ENCODE results near the gene MID1.

MID1 gene

GRCh38 chrX:10620121-10620699 lies at the start of gene MID1:
Gene MID1 (minus strand): TSS chrX:10620585. CDS start chrX:10567547, 53,038 bp downstream.
- peak; percentile 51 for DNase-seq (ENCODE audit: extremely low read depth, low read depth)
- TF ChIP-seq, protein P1, sequence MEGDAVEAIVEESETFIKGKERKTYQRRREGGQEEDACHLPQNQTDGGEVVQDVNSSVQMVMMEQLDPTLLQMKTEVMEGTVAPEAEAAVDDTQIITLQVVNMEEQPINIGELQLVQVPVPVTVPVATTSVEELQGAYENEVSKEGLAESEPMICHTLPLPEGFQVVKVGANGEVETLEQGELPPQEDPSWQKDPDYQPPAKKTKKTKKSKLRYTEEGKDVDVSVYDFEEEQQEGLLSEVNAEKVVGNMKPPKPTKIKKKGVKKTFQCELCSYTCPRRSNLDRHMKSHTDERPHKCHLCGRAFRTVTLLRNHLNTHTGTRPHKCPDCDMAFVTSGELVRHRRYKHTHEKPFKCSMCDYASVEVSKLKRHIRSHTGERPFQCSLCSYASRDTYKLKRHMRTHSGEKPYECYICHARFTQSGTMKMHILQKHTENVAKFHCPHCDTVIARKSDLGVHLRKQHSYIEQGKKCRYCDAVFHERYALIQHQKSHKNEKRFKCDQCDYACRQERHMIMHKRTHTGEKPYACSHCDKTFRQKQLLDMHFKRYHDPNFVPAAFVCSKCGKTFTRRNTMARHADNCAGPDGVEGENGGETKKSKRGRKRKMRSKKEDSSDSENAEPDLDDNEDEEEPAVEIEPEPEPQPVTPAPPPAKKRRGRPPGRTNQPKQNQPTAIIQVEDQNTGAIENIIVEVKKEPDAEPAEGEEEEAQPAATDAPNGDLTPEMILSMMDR (IDR thresholded peaks at IDR 0.05; ENCODE audit: low read depth, low read length): no peak

DNA sequence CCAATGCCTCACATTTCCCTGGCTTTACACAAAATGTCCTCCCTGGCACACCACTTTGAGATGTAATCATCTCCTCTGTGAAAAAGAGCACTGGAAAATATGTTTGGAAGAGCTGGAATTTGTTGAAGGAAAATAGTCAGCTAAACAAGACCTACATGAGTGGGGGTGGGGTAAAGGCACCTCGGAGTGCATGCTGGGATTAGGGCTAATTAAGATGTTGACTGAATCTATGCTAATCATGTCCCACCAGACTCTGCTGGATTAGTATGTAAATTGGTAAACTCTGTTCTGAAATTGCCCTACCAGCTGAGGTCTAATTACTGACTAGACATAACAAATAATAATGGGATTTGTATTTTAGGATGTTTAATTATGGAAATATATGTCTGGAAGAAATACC lies 46.8 kb upstream of the MID1 start:
- TF ChIP-seq, protein P1 (IDR thresholded peaks at IDR 0.05; ENCODE audit: low read depth, low read length): no peak

DNA sequence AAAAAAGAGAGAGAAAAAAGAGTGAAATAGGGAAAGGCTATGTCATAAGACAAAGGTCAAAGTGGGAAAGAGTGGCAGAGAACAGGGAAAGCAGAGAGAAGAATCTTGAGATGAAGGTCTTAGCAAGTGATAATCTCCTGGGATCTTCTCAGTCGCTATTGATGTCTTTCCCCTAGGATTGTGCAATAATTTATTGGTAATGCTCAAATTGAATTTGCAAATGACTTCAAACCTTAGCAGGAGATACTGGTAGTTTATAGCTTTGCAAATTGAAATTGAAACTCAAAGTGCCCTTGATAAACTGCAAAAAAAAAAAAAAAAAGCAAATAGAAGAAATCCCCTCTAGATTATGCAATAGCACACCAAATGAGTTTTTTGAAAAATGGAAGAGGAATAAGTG lies 45.7 kb upstream of the MID1 start:
- no peak for DNase-seq (ENCODE audit: extremely low read depth, low read depth)
- TF ChIP-seq, protein P1 (IDR thresholded peaks at IDR 0.05; ENCODE audit: low read depth, low read length): no peak

More for the DNA sequence above, 46.8 kb upstream of the MID1 start:
- no peak for DNase-seq (ENCODE audit: extremely low read depth, low read depth)

GRCh38 chrX:10665681-10666080 lies 45.3 kb upstream of the MID1 start:
- TF ChIP-seq, protein P1 (IDR thresholded peaks at IDR 0.05; ENCODE audit: low read depth, low read length): no peak
- no peak for DNase-seq (ENCODE audit: extremely low read depth, low read depth)

DNA sequence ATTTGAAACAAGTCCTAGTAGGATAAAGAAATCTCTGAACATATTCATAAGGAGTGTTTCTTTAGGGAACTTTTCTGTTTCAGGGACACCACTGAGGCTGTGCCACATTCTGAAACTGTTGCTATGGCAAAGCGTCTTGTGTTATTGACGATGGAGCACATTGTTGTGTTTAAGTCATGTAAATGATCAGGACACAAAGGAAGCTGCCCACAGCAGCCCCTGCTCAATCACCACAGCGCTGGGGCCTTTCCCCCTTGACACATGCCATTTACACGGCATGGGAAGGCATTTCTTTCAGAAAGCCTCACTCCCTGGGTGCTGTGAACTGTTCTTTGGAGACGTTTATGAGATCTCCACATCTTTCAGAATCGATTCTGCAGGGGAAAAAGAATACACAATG lies 39.8 kb upstream of the MID1 start:
- TF ChIP-seq, protein P1 (IDR thresholded peaks at IDR 0.05; ENCODE audit: low read depth, low read length): no peak

DNA sequence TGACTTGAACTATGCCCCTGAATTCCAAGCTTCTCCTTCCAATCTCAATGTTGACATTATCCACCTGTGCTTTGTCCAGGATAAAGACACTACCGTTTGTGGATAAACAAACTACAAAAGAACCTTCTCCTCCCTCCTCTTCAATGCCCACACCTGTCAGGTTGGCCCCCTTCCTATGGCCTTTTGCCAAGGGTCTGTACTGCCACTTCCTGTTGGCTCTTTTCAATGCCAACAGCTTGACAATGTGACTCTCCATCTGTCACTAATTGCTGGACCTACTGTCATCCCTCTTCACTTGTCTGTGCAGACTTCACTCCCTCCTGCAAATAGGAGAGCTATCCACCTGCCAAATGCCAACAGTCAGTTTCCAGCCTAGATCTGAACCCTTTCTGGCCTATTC lies 35.8 kb upstream of the MID1 start:
- DNase-seq (ENCODE audit: extremely low read depth, low read depth): no peak
- TF ChIP-seq, protein P1 (IDR thresholded peaks at IDR 0.05; ENCODE audit: low read depth, low read length): no peak

More for the DNA sequence above, 39.8 kb upstream of the MID1 start:
- DNase-seq (ENCODE audit: extremely low read depth, low read depth): no peak

- TF ChIP-seq, protein P1 (IDR thresholded peaks at IDR 0.05; ENCODE audit: low read depth, low read length): no peak
- no peak for DNase-seq (ENCODE audit: extremely low read depth, low read depth)
Measured at GRCh38 chrX:10654960-10655359, 34.6 kb upstream of the MID1 start.

Data from AG09319 (cell line).